GOT3 (cell line): Measurements from ENCODE around the gene CLEC2A.
"Not testable (repeated sequence)": the region's sequence is repeated elsewhere in the genome, so short reads cannot be mapped to it uniquely, and the experiment has no call there.

ENCODE experiments used
- DNase-seq: peaks from one replicate; lab custom pipeline; 2025; ENCODE audit warnings: mixed read lengths; lab: John Stamatoyannopoulos, UW

CLEC2A gene, protein sequence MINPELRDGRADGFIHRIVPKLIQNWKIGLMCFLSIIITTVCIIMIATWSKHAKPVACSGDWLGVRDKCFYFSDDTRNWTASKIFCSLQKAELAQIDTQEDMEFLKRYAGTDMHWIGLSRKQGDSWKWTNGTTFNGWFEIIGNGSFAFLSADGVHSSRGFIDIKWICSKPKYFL

DNA sequence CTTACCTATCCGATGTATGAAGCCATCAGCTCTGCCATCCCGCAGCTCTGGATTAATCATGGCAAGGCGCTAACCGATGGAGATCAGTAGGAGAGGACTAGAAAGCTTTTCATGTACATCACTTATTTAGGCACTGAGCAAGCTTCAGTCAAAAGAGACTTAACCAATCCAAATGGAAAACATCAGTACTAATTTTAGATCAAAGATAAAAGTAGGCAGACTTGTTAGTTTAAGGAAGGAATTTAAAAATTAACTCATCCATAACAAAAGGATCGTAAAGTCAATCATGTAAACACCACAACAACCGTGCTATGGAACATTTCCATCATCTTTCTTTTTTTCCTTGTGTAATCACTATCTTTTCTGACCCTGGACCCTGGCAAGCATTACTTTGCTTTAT is at the start of gene CLEC2A:
CLEC2A (minus strand) TSS at position 101 of the 400 bp plus-strand sequence; CDS start at position 60, 41 bp downstream.
- DNase-seq = no peak

DNA sequence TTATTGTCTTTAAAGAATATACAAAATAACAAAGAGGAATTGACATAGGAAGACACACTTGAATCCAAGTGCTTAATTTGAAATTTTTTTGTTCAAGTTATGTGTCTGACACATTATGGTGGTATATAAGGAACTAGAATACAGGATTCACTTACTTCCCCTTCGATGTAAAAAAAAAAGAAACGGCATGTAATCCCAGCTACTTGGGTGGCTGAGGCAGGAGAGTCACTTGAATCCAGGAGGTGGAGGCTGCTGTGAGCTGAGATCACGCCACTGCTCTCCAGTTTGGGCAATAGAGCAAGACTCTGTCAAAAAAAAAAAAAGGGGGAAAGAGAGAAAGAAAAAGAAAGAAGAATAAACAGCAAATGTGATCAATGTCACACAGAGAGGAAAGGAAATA is 48.0 kb upstream of the CLEC2A start:
- DNase-seq = no peak

DNA sequence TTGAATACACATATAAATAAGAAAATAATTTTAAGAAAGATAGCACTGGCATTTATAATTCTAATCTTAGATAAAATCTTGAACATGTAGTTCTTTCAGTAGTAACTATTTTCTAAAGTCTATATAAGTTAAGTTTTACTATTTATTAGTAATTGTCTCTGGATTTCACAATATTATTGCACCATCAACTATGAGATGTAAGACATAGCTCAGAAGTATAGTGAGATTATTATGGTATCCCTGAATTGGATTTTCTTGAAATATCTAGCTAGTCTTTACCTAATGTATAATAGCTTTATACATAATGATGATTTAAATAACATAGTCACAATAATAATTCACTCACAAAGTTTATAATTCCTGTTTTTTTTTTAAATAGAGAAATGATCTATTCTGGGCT is 45.7 kb upstream of the CLEC2A start:
- no peak for DNase-seq

DNA sequence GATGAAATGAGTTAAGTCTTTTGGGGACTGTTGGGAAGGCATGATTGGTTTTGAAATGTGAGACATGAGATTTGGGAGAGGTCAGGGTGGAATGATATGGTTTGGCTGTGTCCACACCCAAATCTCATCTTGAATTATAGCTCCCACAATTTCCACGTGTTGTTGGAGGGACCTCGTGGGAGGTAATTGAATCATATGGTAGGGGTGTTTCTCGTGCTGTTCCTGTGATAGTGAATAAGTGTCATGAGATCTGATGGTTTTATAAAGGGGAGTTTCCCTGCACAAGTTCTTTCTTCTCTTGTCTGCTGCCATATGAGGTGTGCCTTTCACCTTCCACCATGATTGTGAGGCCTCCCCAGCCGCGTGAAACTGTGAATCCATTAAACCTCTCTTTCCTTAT is 44.5 kb upstream of the CLEC2A start:
- not testable (repeated sequence) for DNase-seq

DNA sequence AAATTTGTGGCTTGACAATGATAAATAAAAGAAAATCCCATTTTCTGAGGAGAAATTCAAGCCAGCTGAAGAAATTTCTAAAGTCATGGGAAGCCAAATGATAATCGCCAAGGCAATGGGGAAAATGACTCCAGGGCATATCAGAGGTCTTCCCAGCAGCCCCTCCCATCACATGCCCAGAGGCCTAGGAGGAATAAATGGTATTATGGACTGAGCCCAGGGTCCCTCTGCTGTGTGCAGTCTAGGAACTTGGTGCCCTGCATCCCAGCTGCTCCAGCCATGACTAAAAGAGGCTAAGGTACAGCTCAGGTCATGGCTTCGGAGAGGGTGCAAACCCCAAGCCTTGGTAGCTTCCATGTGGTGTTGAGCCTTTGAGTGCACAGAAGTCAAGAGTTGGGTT is 43.4 kb upstream of the CLEC2A start:
- no peak for DNase-seq

DNA sequence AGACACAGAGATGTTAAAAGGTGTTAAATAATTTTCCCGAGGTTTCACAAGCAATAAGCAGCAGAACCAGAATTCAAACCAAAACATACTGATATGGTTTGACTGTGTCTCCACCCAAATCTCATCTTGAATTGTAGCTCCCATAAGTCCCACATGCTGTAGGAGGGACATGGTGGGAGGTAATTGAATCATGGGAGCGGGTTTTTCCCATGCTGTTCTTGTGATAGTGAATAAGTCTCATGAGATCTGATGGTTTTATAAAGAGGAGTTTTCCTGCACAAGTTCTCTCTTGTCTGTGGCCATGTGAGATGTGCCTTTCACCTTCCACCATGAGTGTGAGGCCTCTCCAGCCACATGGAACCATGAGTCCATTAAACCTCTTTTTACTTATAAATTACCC is 42.6 kb upstream of the CLEC2A start:
- not testable (repeated sequence) for DNase-seq

DNA sequence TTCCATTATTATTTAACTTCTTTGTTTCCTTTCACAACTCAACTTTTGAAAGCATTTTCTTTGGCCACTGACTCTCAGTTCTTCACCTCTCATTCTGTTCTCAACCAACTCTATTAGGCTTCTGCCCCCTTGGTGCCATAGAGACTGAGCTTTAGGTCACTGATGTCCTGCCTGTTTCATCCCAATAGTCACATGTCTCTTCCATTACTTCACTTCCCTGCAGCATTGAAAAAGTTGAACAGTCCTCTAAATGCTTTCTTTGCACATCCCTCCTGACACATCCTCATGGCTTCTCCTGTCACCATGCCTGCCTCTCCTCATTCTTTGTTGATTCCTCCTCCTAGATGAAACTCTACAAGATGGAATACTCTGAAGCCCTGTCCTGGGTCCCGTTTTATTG is 41.8 kb upstream of the CLEC2A start:
- DNase-seq = no peak

DNA sequence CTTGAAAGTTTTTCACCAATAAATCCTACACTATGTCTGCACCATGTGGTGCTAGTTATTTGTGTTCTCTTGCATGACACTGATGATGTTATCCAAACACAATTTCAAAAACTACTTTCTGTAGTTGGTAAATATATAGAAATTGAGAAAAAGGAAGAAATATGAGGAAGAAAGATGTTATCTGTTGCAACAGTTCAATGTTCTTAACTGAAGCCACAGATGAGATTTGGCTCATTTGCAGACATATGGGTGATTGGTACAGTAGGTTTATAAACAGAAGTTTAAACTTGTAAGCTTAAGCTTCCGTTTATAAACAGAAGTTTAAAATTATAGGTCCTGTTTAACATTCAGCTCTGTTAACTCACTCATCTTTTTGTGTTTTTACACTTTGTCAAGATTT is 39.0 kb upstream of the CLEC2A start, which contains the start of gene CLEC12A:
CLEC12A (plus strand) TSS at position 229 of the 400 bp plus-strand sequence. CDS start 188 bp downstream, outside the sequence.
- DNase-seq = no peak

DNA sequence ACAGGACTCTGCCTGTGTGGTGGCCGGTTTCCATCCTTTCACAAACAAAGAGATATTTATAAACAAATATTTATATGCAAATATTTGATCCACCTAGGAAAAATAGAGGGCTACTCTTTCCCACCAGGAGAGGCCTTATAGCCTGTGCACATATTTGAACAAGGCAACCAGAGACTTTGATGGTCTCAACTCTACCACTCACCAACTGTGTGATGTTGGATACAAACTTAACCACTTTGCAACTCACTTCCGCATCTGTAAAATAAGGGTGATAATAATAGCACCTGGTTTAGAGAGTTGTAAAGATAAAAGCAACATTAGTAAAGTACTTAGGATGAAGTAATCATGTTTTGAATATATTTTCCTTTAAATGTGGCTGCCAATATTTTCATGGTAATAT is 37.5 kb upstream of the CLEC2A start:
- no peak for DNase-seq

DNA sequence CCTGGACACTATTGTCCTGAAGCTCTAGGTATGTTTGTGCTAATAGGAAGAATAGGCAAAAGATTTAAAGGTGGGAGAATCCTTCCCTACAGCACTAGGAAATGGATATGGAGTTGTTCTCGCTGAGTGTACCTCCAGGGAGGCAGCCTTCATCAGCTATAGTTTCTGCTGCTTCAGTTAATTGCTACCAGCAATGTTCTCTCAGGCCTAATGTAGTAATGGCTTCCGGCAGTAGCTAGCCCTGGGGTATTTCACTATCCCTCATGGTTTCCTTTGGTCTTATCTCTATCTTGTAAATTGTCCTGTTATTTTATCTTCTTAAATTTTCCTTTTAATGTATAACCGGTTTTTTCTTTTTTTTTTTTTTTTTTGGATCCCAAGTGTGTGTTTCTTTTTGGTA is 29.7 kb upstream of the CLEC2A start:
- DNase-seq = no peak

DNA sequence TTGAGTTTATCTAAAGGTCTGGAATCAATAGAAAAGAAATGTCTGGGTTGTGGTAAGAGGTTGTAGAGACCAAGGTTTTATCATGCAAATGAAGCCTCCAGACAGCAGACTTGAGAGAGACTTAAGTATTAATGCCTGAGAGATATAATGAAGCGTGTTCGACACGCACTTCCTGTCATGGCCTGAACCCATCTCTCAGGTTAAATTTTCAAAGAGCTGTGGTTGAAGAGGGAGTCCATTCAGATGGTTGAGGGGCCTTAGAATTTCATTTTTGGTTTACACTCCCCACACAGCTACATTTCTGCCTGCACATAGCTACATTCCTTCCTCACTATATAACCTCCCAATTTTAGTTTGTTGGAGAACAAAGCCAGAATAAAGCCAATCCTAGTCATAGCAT is 28.9 kb upstream of the CLEC2A start:
- DNase-seq = no peak

DNA sequence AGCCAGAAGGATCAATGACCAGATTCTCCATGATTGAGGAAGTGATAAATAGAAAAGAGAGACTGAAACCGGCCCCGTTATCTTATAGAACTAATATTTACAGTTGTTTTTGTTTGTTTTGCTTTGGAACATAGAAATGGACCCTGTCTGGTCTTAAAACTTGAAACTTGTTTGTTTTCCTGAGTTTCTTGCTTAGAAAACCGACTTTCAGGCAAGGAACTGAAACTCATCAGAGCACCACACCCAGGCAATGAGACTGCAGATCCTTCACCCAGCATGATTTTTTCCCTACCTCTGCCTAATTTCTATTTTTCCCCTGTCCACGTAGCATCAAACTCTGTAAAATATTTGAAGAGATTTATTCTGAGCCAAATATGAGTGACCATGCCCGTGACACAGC is 28.4 kb upstream of the CLEC2A start:
- DNase-seq = no peak

DNA sequence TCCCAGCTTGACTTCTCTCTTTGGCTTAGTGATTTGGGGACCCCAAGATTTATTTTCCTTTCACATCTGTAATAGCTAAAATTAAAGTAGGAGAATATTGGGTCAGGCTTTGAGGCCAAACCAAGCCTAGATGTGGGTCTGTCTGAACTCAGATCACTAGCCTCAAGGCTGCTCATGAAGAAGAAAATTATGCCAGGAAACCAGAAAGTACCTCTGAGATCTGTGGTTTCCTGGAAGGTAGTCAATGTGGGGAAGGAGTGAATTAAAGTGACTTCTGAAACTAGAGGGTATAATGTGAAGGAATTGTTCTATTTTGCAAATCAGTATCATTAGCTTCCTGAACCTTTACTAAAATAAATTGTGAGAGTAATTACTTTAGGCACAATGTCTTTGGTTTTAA is 25.7 kb upstream of the CLEC2A start:
- DNase-seq = no peak

DNA sequence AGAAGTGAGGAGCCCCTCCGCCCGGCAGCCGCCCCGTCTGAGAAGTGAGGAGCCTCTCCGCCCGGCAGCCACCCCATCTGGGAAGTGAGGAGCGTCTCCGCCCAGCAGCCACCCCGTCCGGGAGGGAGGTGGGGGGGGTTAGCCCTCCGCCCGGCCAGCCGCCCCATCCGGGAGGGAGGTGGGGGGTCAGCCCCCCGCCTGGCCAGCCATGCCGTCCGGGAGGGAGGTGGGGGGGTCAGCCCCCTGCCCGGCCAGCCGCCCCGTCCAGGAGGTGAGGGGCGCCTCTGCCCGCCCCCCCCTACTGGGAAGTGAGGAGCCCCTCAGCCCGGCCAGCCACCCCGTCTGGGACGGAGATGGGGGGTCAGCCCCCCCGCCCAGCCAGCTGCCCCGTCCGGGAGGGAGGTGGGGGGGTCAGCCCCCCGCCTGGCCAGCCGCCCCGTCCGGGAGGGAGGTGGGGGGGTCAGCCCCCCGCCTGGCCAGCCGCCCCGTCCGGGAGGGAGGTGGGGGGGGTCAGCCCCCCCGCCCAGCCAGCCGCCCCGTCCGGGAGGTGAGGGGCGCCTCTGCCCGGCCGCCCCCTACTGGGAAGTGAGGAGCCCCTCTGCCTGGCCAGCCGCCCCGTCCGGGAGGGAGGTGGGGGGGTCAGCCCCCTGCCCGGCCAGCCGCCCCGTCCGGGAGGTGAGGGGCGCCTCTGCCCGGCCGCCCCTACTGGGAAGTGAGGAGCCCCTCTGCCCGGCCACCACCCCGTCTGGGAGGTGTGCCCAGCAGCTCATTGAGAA is 21.0 kb upstream of the CLEC2A start:
- not testable (repeated sequence) for DNase-seq

DNA sequence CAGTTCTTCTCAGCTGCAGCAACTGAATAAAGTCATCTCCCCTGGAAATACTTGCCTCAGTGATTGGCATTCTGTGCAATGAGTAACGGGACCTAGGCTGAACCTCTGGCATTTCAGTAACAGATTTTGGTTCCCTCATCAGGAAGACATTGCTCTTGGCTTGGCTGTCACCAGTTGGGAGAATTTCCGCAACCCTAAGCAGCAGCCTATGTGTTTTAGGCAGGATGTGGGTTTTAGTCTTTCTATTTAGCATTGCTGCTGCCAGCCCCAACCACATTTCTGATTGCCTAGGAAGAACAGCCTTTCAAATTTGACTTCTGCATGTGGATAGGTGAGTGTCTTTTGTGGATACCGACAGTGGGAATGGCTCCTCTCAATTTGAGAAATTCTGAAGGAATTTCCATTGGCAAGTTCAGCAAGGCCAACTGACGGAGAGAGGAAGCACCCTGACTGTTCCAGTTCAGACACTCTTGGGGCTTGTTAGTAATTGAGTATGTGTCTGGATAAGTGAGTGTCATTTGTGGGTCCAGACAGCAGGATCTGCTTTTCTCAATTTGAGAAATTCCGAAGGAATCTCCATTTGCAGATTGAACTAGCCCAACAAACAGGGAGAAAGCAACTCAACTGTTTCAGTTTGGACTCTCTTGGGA is 19.0 kb upstream of the CLEC2A start:
- DNase-seq = no peak

DNA sequence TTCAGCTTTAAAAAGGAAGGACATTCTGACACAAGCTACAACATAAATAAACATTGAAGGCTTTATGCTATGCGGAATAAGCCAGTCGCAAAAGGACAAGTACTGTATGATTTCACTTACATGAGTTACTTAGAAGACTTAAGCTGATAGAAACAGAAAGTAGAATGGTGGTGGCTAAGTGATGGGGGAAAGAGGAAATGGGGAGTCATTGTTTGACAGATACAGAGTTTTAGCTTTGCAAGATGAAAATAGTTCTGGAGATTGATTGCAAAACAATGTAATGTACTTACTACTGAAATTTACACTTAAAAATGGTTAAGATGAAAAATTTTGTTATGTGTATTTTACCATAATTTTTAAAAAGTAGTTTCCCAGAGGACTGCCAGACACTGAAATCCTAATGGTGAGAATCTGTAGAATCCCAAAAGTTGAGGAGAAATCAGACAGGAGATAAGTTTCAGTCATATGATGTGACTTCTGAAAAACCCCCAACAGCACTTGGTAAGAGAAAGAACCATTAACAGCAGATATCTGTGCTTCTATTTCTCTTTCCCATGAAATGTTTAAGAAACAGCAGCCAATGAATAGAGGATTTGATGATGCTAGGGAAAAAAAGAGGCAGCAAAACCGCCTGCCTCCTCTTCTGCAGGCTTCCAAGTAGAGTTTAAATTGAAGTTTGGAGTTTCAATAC is 16.6 kb upstream of the CLEC2A start:
- DNase-seq = no peak

DNA sequence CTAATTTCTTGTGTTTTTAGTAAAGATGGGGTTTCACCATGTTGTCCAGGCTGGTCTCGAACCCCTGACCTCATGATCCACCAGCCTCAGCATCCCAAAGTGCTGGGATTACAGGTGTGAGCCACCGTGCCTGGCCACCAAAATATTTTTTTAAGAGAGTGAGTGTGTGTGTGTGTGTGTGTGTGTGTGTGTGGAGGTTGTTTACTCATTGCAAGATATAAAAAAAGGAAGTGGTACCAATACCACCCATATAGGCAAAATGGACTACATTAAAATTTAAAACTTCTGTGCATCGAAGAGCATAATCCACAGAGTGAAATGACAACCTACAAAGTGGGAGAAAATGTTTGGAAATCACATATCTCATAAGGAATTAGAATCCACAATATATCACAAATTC is 15.5 kb upstream of the CLEC2A start:
- DNase-seq = no peak

DNA sequence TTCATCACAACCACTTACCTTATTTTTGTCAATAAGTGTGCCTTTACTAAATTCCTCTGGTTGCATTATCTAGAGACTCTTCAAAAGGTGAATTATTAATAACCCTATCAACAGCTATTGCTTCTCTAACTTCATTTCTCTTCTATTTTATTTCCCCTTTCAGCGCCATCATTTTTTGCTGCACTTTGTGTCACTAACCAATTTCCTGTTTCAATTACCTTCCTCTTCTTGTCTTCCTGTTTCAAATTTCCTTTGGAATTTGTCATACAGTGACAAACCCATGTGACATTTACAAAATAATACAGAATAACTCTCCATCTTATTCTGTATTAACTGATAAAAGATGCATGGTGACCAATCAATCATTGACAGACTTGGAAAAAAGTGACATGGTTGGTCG is 12.2 kb upstream of the CLEC2A start:
- no peak for DNase-seq

DNA sequence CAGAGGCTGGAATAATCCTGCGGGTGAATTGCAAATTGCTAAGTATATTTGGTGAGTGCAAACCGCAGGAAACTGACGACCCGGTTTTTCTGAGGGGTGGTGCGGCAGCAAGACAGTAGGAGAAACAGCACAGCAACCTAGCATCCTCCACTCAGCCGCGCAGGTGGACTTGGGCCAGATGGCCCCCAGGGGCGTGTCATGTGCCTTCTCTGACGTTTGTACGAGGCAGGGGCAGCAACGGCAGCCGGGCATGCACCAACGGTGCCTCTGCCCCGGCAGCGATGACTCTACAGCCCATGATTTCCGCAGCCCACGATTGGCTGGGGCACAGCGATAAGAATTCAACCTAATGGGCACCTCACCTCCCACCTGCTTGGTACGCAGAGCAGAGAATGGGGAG is 11.1 kb upstream of the CLEC2A start:
- no peak for DNase-seq

DNA sequence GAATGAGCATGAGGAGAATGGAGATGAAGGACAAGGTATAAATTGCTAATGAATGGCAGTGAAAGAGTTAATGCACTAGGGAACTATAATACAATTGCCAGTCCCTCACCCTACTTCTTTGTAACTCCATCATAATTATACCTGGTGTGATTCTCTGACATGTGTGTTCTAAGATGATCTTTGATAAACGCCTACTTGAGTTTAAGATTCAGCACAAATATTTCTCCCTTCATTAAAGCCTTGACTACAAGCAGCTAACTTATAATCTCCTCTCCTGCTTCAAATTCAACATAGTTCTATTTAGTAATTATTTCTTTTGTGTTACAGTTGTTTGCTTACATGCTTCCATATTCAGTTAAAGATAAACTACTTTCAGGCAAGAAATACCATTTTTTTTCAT is 9.7 kb upstream of the CLEC2A start:
- no peak for DNase-seq

DNA sequence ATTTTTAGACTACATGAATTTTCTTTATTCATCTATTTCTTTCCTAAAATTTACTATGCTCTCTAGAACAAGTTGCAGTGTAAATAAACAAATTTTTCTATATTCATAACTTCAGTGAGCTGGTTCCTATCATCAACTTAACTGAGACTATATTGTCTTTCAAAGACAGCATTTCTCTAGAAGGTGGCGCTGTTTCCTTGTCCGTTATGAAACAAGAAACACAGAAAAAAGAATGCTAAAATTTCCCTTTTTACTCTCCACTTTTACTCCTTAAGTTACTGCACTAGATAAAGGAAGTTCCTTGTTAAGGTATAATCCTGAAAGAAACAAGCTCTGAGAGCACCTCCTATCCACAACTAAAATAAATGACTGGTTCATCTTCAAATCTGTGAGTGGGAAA is 8.2 kb upstream of the CLEC2A start:
- DNase-seq = no peak

DNA sequence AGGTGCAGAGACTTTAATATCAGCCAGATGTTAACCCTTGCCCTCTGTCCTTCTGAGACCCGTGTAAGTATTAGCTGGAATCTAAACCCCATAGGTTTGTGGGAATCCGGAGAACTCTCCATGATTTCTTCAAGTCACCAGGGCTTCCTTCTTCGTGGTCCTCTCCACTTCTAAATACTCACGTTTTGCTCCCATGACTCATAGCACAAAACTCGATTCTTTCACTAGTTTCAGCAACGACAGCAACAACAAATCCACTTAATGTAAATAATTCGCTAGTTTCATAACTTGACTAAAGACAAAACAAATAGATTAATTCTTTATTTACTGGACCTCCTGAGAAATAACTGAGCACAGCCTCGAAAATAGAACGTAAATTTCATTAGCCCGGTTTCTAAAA is 4.4 kb upstream of the CLEC2A start:
- DNase-seq = no peak

DNA sequence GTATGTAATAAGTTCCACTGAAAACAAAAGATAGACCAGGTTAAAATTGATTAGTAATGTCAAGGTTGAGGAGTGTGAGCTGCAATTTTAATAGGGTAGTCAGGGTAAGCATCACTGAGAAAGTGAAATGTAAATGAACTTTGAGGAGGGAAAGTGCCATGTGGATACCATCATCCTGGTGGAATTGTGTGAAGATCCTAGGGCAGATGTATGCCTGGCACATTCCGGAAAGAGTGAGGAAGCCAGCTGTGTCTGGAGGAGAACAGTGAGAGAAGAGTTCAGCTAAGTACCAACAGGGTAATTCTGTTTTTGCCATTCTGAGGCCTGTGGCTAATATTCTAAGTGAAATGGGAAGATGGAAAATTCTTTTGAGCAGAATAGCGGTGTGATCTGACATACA is 2.9 kb upstream of the CLEC2A start:
- DNase-seq = no peak
